Keratinocyte (primary cell): ENCODE data around the gene FTO. TPM values are rescaled to one million over a fixed set of nuclear protein-coding genes. Genes with fewer than 3 reads are reported as not detected.

ENCODE experiments used
- DNase-seq: peaks from one replicate; pipeline ENCODE4 v3.0.0-alpha.2; 2011; ENCODE audit warnings: low read depth, missing footprints, low spot score
- FAIRE-seq: peaks from 2 replicates; lab custom pipeline; 2011; peaks lifted over from hg19 to GRCh38; lab: Jason Lieb, UNC
- H2AFZ ChIP-seq: 2 replicates; pipeline ENCODE4 v1.6.0; 2012; ENCODE audit warnings: low read length, control low read depth, inconsistent platforms; ENCODE audit not compliant: control insufficient read depth
- H3K27ac ChIP-seq: 2 replicates; pipeline ENCODE4 v1.5.1; 2011; ENCODE audit warnings: low read length; ENCODE audit not compliant: control insufficient read depth, insufficient read depth
- H3K27me3 ChIP-seq: 3 replicates; pipeline ENCODE4 v1.6.0; 2011; ENCODE audit warnings: low read length; ENCODE audit not compliant: control insufficient read depth, insufficient read depth; ENCODE audit errors: extremely low read depth
- H3K36me3 ChIP-seq, 2 experiments: 2 replicates in 1 of 2; 3 replicates in 1 of 2; pipeline ENCODE4 v1.5.1; 2011; ENCODE audit warnings: low read length in 2 of 2, mild to moderate bottlenecking in 1 of 2; ENCODE audit not compliant: control insufficient read depth in 2 of 2, insufficient read depth in 2 of 2; ENCODE audit errors: extremely low read depth in 1 of 2
- H3K4me1 ChIP-seq: 3 replicates; pipeline ENCODE4 v1.5.1; 2011; ENCODE audit warnings: low read length; ENCODE audit not compliant: control insufficient read depth, insufficient read depth; ENCODE audit errors: extremely low read depth
- H3K4me2 ChIP-seq: 3 replicates; pipeline ENCODE4 v1.6.0; 2011; ENCODE audit warnings: low read depth, low read length; ENCODE audit not compliant: control insufficient read depth, insufficient read depth; ENCODE audit errors: extremely low read depth
- H3K4me3 ChIP-seq, 3 experiments: fragments of 200-600 bp in 1 of 3; sonication (generic) in 1 of 3; 2 replicates in 2 of 3; 3 replicates in 1 of 3; pipeline ENCODE4 v1.5.1; 2011 to 2016; ENCODE audit warnings: low read length in 3 of 3, mild to moderate bottlenecking in 3 of 3, control low read depth in 2 of 3, inconsistent platforms in 1 of 3, low read depth in 1 of 3, mixed read lengths in 1 of 3, mixed run types in 1 of 3, moderate library complexity in 1 of 3; ENCODE audit not compliant: control insufficient read depth in 2 of 3, insufficient read depth in 2 of 3; ENCODE audit errors: extremely low read depth in 1 of 3
- H3K79me2 ChIP-seq: 2 replicates; pipeline ENCODE4 v1.6.0; 2012; ENCODE audit warnings: low read length; ENCODE audit not compliant: control insufficient read depth, insufficient read depth
- H3K9ac ChIP-seq: 3 replicates; pipeline ENCODE4 v1.6.0; 2011; ENCODE audit warnings: low read length; ENCODE audit not compliant: control insufficient read depth, insufficient read depth; ENCODE audit errors: extremely low read depth
- H3K9me1 ChIP-seq: 3 replicates; pipeline ENCODE4 v1.6.0; 2011; ENCODE audit warnings: low read length; ENCODE audit not compliant: control insufficient read depth, insufficient read depth; ENCODE audit errors: extremely low read depth
- H3K9me3 ChIP-seq: 2 replicates; pipeline ENCODE4 v1.5.1; 2012; ENCODE audit warnings: low read depth, low read length; ENCODE audit not compliant: control insufficient read depth
- H4K20me1 ChIP-seq: 3 replicates; pipeline ENCODE4 v1.6.0; 2011; ENCODE audit warnings: low read length; ENCODE audit not compliant: control insufficient read depth, insufficient read depth; ENCODE audit errors: extremely low read depth
- EZH2 ChIP-seq: IDR thresholded peaks from one replicate; pipeline ENCODE4 v1.6.1; 2012; ENCODE audit warnings: inconsistent platforms, mild to moderate bottlenecking, low read length, moderate library complexity
- dilution Hi-C: fragments of 300-500 bp; cut with MboI; formaldehyde crosslinking; loops from one replicate; pipeline ENCODE4 v1.7.0; 2020; ENCODE audit warnings: low sequenced_read_pairs; ENCODE audit not compliant: extremely low pct_ligation_motif_present
- polyA plus RNA-seq, 5 experiments: library from polyadenylated mRNA; depleted of rRNA in 3 of 5; stranded (reverse) in 3 of 5; stranded (forward) in 1 of 5; unstranded in 1 of 5; fragments of >200 nt; gene quantifications; 1 replicate in 1 of 5; 2 replicates in 3 of 5; 3 replicates in 1 of 5; pipeline versions ENCODE4 v1.2.1 to v1.2.3, GENCODE V29; 2011 to 2012; ENCODE audit warnings: missing spikeins in 2 of 5, low read depth in 1 of 5, low replicate concordance in 1 of 5
- TF ChIP-seq, protein P1 (sequence below), 3 experiments: IDR thresholded peaks in 1 of 3; conservative IDR thresholded peaks in 1 of 3; optimal IDR thresholded peaks in 1 of 3; 2 replicates in 2 of 3; 3 replicates in 1 of 3; pipeline versions ENCODE3 to v1.5.1; 2011; ENCODE audit warnings: low read length in 3 of 3, mild to moderate bottlenecking in 3 of 3, moderate library complexity in 2 of 3, control low read depth in 1 of 3, inconsistent platforms in 1 of 3; ENCODE audit not compliant: insufficient read depth in 2 of 3; ENCODE audit errors: extremely low read depth in 1 of 3

The FTO gene
- polyA plus RNA-seq, 1 donor (not counting 4 experiments of a cell fraction or from before 2014, with no cell fraction given), result 56.4 TPM

DNA sequence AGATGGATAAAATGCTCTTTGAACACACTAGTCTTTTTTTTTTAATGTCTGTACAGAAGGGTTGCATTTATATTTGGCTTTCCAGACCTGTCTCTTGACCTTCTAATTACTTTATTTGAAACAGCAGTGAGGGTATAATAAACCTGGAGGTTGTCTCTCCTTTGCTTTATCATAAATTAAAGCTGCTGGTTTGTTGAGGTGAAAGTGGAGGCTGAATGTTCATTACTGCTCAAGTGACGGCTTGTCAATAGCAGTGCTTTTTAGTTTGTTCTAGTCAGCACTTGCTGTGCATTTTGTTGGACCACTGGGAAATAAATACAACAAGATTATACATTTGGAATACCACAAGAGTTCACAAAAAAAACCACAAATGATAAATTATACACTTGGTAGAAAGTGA, 318.4 kb downstream of the FTO start:
- H3K9me3 ChIP-seq, result no peaks in the 10 kb centered on the region
- H3K4me3 ChIP-seq, result no peak overlapping the region
- no peak for FAIRE-seq
- dilution Hi-C loops, result no loop called here
- H3K4me2 ChIP-seq, result no peak overlapping the region
- peaks cover 11% of the 10 kb centered on the region for H3K4me1 ChIP-seq
- TF ChIP-seq, protein P1, sequence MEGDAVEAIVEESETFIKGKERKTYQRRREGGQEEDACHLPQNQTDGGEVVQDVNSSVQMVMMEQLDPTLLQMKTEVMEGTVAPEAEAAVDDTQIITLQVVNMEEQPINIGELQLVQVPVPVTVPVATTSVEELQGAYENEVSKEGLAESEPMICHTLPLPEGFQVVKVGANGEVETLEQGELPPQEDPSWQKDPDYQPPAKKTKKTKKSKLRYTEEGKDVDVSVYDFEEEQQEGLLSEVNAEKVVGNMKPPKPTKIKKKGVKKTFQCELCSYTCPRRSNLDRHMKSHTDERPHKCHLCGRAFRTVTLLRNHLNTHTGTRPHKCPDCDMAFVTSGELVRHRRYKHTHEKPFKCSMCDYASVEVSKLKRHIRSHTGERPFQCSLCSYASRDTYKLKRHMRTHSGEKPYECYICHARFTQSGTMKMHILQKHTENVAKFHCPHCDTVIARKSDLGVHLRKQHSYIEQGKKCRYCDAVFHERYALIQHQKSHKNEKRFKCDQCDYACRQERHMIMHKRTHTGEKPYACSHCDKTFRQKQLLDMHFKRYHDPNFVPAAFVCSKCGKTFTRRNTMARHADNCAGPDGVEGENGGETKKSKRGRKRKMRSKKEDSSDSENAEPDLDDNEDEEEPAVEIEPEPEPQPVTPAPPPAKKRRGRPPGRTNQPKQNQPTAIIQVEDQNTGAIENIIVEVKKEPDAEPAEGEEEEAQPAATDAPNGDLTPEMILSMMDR (optimal IDR thresholded peaks at IDR 0.05 in 1 of 3, IDR thresholded peaks at IDR 0.05 in 1 of 3, conservative IDR thresholded peaks at IDR 0.05 in 1 of 3; ENCODE audit: extremely low read depth in 1 of 3, insufficient read depth in 2 of 3, low read length in 3 of 3), result no peak
- no peaks in the 10 kb centered on the region for H3K79me2 ChIP-seq
- H3K27ac ChIP-seq, result no peak overlapping the region
- no peaks in the 10 kb centered on the region for H3K9me1 ChIP-seq
- H4K20me1 ChIP-seq, result no peaks in the 10 kb centered on the region
- H3K9ac ChIP-seq, result no peak overlapping the region
- no peaks in the 10 kb centered on the region for H3K36me3 ChIP-seq
- no peaks in the 10 kb centered on the region for H3K27me3 ChIP-seq
- no peak overlapping the region for H2AFZ ChIP-seq
- no peak for DNase-seq

DNA sequence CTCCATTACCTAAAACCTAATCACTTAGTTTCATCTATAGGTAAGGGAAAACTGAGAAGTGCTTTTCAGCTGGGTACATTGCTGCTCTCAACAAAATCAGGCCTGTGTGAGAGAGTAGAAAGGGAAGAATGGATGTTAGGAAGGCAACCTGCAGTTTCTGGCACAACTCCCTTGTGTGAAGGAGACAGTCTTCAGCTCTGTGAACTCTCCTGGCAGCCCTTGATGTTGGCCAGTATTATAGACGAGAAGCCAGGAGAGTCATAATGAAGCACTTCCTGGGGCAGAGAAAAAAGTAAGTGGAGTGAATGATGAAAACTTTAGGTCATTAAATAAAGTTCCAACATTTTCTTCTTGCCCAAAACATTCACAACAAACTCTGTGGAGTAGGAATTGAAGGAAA, 322.5 kb downstream of the FTO start:
- peaks cover 6% of the 10 kb centered on the region for H3K9me3 ChIP-seq
- H3K27me3 ChIP-seq, result no peaks in the 10 kb centered on the region
- no peak overlapping the region for H3K4me3 ChIP-seq
- no peak overlapping the region for H3K4me2 ChIP-seq
- TF ChIP-seq, protein P1 (optimal IDR thresholded peaks at IDR 0.05 in 1 of 3, IDR thresholded peaks at IDR 0.05 in 1 of 3, conservative IDR thresholded peaks at IDR 0.05 in 1 of 3; ENCODE audit: extremely low read depth in 1 of 3, insufficient read depth in 2 of 3, low read length in 3 of 3), result no peak
- TF ChIP-seq EZH2, result no peak
- H3K36me3 ChIP-seq, result peaks cover 0 to 3% of the 10 kb centered on the region in 2 experiments
- H3K79me2 ChIP-seq, result no peaks in the 10 kb centered on the region
- H3K9ac ChIP-seq, result no peak overlapping the region
- H3K27ac ChIP-seq, result no peak overlapping the region
- FAIRE-seq (peak; percentile 9), DNase-seq (no peak)
- H3K4me1 ChIP-seq, result peaks cover 22% of the 10 kb centered on the region
- dilution Hi-C loops, result no loop called here
- H4K20me1 ChIP-seq, result no peaks in the 10 kb centered on the region
- no peak overlapping the region for H2AFZ ChIP-seq
- H3K9me1 ChIP-seq, result no peaks in the 10 kb centered on the region
